ENCODE data around the gene ZKSCAN7.

DNA sequence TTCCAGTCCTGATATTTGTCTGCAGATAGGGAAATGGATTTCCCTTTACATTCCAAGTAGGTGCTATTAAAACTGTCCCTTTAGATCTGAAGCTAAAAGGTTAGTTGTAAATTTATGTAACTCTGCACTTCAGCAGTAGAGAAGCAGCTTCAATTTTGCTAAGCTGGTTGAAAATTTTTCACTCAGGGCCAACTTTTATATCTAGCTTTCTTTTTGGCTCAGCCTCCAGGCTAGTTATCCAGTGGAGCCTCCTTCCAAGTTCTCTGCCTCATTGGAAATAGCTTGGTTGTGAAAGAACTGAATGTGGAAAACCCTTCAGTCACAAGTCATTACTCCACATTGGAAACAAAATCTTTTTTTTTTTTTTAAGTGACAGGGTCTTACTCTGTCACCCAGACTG is 21.6 kb downstream of the ZKSCAN7 start:
- TF ChIP-seq, protein P1, sequence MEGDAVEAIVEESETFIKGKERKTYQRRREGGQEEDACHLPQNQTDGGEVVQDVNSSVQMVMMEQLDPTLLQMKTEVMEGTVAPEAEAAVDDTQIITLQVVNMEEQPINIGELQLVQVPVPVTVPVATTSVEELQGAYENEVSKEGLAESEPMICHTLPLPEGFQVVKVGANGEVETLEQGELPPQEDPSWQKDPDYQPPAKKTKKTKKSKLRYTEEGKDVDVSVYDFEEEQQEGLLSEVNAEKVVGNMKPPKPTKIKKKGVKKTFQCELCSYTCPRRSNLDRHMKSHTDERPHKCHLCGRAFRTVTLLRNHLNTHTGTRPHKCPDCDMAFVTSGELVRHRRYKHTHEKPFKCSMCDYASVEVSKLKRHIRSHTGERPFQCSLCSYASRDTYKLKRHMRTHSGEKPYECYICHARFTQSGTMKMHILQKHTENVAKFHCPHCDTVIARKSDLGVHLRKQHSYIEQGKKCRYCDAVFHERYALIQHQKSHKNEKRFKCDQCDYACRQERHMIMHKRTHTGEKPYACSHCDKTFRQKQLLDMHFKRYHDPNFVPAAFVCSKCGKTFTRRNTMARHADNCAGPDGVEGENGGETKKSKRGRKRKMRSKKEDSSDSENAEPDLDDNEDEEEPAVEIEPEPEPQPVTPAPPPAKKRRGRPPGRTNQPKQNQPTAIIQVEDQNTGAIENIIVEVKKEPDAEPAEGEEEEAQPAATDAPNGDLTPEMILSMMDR (conservative IDR thresholded peaks at IDR 0.05), result no peak
- TF ChIP-seq ZFX (IDR thresholded peaks at IDR 0.05), result no peak
